HCT116 (cell line): ENCODE results near the gene ATG4B. TPM values are rescaled to one million over a fixed set of nuclear protein-coding genes. Genes with fewer than 3 reads are reported as not detected.

Experiments
- ATAC-seq: fragments of 200-7000 bp; cut with Tn5 transposase; 2 replicates; pipeline ENCODE4 v1.9.1; 2020; ENCODE audit warnings: mild to moderate bottlenecking, moderate library complexity
- BruUV-seq: library from RNA; stranded (reverse); fragments of 400-500 nt; replicated peaks from 2 replicates; lab custom pipeline; 2021; lab: Mats Ljungman, UMichigan
- CTCF ChIA-PET: fragments of 300-600 bp; sonication (Branson Sonifier 250); formaldehyde crosslinking; loops from one replicate; lab custom pipeline; 2021; ENCODE audit warnings: antibody characterized with exemption; lab: Charles Lee
- POLR2A ChIA-PET: fragments of 300-600, 350-600 bp; sonication (Branson Sonifier 250); formaldehyde crosslinking; loops from one replicate; lab custom pipeline; 2021; ENCODE audit warnings: antibody characterized with exemption; lab: Charles Lee
- RAD21 ChIA-PET, 2 experiments: fragments of 300-600 bp; sonication (Branson Sonifier 250); formaldehyde crosslinking; loops; one replicate each; lab custom pipeline; 2023; ENCODE audit warnings: low total read pairs in 2 of 2; ENCODE audit not compliant: uncharacterized antibody in 2 of 2, unreplicated experiment in 2 of 2, low non-redundant PET in 1 of 2; lab: Charles Lee
- DNase-seq: peaks from one replicate; pipeline ENCODE4 v3.0.0-alpha.2; 2010; ENCODE audit warnings: low read depth, low spot score
- H2AFZ ChIP-seq: fragments of 200-600 bp; shearing (Covaris generic), sonication (generic); 2 replicates; pipeline ENCODE4 v1.6.1; 2017; ENCODE audit warnings: low read depth, mixed run types, mixed read lengths, antibody characterized with exemption, low read length; ENCODE audit not compliant: poor library complexity, severe bottlenecking
- H3K27ac ChIP-seq: 2 replicates; pipeline ENCODE4 v1.5.1; 2012; ENCODE audit warnings: low read depth, low read length
- H3K27me3 ChIP-seq: fragments of 200-600 bp; sonication (generic); 2 replicates; pipeline ENCODE4 v1.6.1; 2016; ENCODE audit warnings: mixed run types, low read length, mixed read lengths; ENCODE audit not compliant: insufficient read depth
- H3K36me3 ChIP-seq, 2 experiments: fragments of 200-500 bp in 1 of 2; fragments of 200-600 bp in 1 of 2; sonication (Bioruptor generic) in 1 of 2; sonication (generic) in 1 of 2; 2 replicates each; pipeline versions ENCODE4 v1.5.1 to v1.6.1; 2014 to 2016; ENCODE audit warnings: low read length in 2 of 2, inconsistent platforms in 1 of 2, mixed read lengths in 1 of 2, mixed run types in 1 of 2; ENCODE audit not compliant: insufficient read depth in 2 of 2, control insufficient read depth in 1 of 2
- H3K4me1 ChIP-seq, 2 experiments: fragments of 200-600 bp in 1 of 2; sonication (generic) in 1 of 2; 2 replicates each; pipeline versions ENCODE4 v1.5.1 to v1.6.1; 2012 to 2017; ENCODE audit warnings: low read length in 2 of 2, inconsistent platforms in 1 of 2, mild to moderate bottlenecking in 1 of 2, mixed read lengths in 1 of 2, mixed run types in 1 of 2, moderate library complexity in 1 of 2; ENCODE audit not compliant: insufficient read depth in 2 of 2, control insufficient read depth in 1 of 2
- H3K4me2 ChIP-seq: fragments of 200-600 bp; sonication (generic); 2 replicates; pipeline ENCODE4 v1.6.1; 2017; ENCODE audit warnings: mixed run types, low read length, mixed read lengths
- H3K4me3 ChIP-seq, 2 experiments: fragments of 200-600 bp in 1 of 2; sonication (generic) in 1 of 2; replicated peaks in 1 of 2; 2 replicates each; pipeline ENCODE4 v1.5.1; 2011 to 2016; ENCODE audit warnings: low read length in 2 of 2, control low read depth in 1 of 2, low read depth in 1 of 2, mild to moderate bottlenecking in 1 of 2, mixed read lengths in 1 of 2, mixed run types in 1 of 2
- H3K79me2 ChIP-seq: fragments of 200-600 bp; sonication (generic); 2 replicates; pipeline ENCODE4 v1.6.1; 2017; ENCODE audit warnings: mild to moderate bottlenecking, mixed run types, low read length, moderate library complexity, mixed read lengths; ENCODE audit not compliant: insufficient read depth
- H3K9ac ChIP-seq: fragments of 200-600 bp; sonication (generic); 2 replicates; pipeline ENCODE4 v1.6.1; 2016; ENCODE audit warnings: low read length, mixed read lengths
- H3K9me2 ChIP-seq: fragments of 200-600 bp; sonication (generic), shearing (Covaris generic); 2 replicates; pipeline ENCODE4 v1.6.1; 2017; ENCODE audit warnings: mixed run types, mild to moderate bottlenecking, moderate library complexity; ENCODE audit not compliant: insufficient read depth
- H3K9me3 ChIP-seq, 2 experiments: fragments of 200-500 bp in 1 of 2; fragments of 200-600 bp in 1 of 2; sonication (Bioruptor generic) in 1 of 2; sonication (generic) in 1 of 2; 2 replicates each; pipeline ENCODE4 v1.6.1; 2014 to 2017; ENCODE audit warnings: low read length in 2 of 2, mixed read lengths in 2 of 2, inconsistent platforms in 1 of 2, low read depth in 1 of 2, mild to moderate bottlenecking in 1 of 2, mixed run types in 1 of 2, moderate library complexity in 1 of 2; ENCODE audit not compliant: control insufficient read depth in 1 of 2, insufficient read depth in 1 of 2
- H4K20me1 ChIP-seq: fragments of 200-600 bp; sonication (generic), shearing (Covaris generic); 2 replicates; pipeline ENCODE4 v1.6.1; 2017; ENCODE audit warnings: mixed run types, mild to moderate bottlenecking, moderate library complexity; ENCODE audit not compliant: insufficient read depth
- EGR1 ChIP-seq: IDR thresholded peaks from 2 replicates; pipeline ENCODE4 v1.6.1; 2012; ENCODE audit warnings: low read depth
- ELF1 ChIP-seq: IDR thresholded peaks from 2 replicates; pipeline ENCODE4 v1.6.1; 2012; ENCODE audit warnings: low read depth, borderline replicate concordance
- EZH2 ChIP-seq: fragments of 200-600 bp; sonication (generic); IDR thresholded peaks from 2 replicates; pipeline ENCODE4 v1.6.1; 2017; ENCODE audit warnings: antibody characterized with exemption, mixed run types
- EZH2phosphoT487 ChIP-seq: fragments of 200-600 bp; IDR thresholded peaks from 2 replicates; pipeline ENCODE4 v1.6.1; 2018; ENCODE audit warnings: antibody characterized with exemption, borderline replicate concordance
- FOSL1 ChIP-seq: IDR thresholded peaks from 2 replicates; pipeline ENCODE4 v1.6.1; 2012; ENCODE audit warnings: low read depth
- RAD21 ChIP-seq: IDR thresholded peaks from 2 replicates; pipeline ENCODE4 v1.6.1; 2012; ENCODE audit warnings: low read depth, mild to moderate bottlenecking
- SIN3A ChIP-seq: IDR thresholded peaks from 2 replicates; pipeline ENCODE4 v1.6.1; 2012; ENCODE audit warnings: low read depth
- YY1 ChIP-seq: IDR thresholded peaks from 2 replicates; pipeline ENCODE4 v1.6.1; 2011; ENCODE audit warnings: low read length, low read depth, moderate library complexity, mild to moderate bottlenecking; ENCODE audit not compliant: insufficient replicate concordance; ENCODE audit errors: extremely low read depth
- ZFX ChIP-seq: fragments of 450-650 bp; IDR thresholded peaks from 2 replicates; pipeline ENCODE4 v1.6.1; 2017
- ZNF274 ChIP-seq: fragments of 200-500 bp; sonication (Bioruptor generic); IDR thresholded peaks from 2 replicates; pipeline ENCODE4 v1.6.1; 2014; ENCODE audit warnings: mild to moderate bottlenecking, low read depth, low read length, inconsistent platforms
- intact Hi-C: fragments of 100-400 bp; cut with micrococcal nuclease; formaldehyde crosslinking; loops from 2 replicates; pipeline ENCODE4 v1.10.0; 2022
- total RNA-seq: library from RNA; stranded (reverse); gene quantifications from one replicate; pipeline ENCODE4 v1.2.1, GENCODE V29; 2021; ENCODE audit not compliant: unreplicated experiment
- TF ChIP-seq, protein P1 (sequence below): IDR thresholded peaks from 2 replicates; pipeline ENCODE4 v1.6.1; 2012
- TF ChIP-seq, protein P2 (sequence below): IDR thresholded peaks from 2 replicates; pipeline ENCODE4 v1.6.1; 2011; ENCODE audit warnings: mild to moderate bottlenecking, low read length, moderate library complexity; ENCODE audit not compliant: insufficient replicate concordance; ENCODE audit errors: extremely low read depth
- TF ChIP-seq, protein P3 (sequence below): IDR thresholded peaks from 2 replicates; pipeline ENCODE4 v1.6.1; 2012
- TF ChIP-seq, protein P4 (sequence below), 3 experiments: fragments of 200-600 bp in 1 of 3; sonication (generic) in 1 of 3; IDR thresholded peaks in 2 of 3; conservative IDR thresholded peaks in 1 of 3; 2 replicates each; pipeline ENCODE4 v1.5.1; 2012 to 2017; ENCODE audit warnings: low read depth in 2 of 3, low read length in 2 of 3, antibody characterized with exemption in 1 of 3, borderline replicate concordance in 1 of 3, control low read depth in 1 of 3, mild to moderate bottlenecking in 1 of 3, mixed read lengths in 1 of 3, mixed run types in 1 of 3, moderate library complexity in 1 of 3; ENCODE audit not compliant: insufficient read depth in 1 of 3

ATG4B gene
- total RNA-seq, 1 experiment from 2014 or later: 87.4 TPM

DNA sequence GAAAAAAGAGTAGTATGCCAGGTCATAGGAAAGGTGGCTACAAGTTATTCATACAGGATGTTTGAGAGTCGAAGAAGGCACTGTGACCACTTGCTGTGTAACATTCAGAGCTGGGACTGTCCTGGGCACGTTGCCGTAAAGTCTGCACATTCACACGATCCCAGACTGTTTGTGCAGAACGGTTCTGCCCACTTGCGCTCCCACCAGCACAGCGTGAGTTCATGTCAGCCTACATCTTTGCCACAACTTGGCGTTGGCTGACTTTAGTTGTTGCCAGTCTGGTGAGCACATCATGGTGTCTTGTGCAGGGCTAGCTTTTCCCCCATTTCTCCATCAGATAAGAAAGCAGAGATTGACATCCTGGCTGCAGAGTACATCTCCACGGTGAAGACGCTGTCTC is 71.4 kb downstream of the ATG4B start:
- Histone ChIP-seq H3K27ac (no peak overlapping the region), H3K79me2 (peaks cover 14% of the 10 kb centered on the region), H3K4me3 (no peak overlapping the region), H3K9me3 (peaks cover 5 to 6% of the 10 kb centered on the region in 2 experiments; a peak in 1 of 4 replicates), H3K9ac (no peak overlapping the region), H2AFZ (no peak overlapping the region), H3K9me2 (no peaks in the 10 kb centered on the region), H4K20me1 (no peaks in the 10 kb centered on the region), H3K4me1 (peaks cover 0 to under 1% of the 10 kb centered on the region in 2 experiments; a peak in 2 of 4 replicates), H3K36me3 (peaks cover 40 to 52% of the 10 kb centered on the region in 2 experiments), H3K27me3 (no peaks in the 10 kb centered on the region), H3K4me2 (no peak overlapping the region)
- POLR2A ChIA-PET: no interaction called here
- no TSS peak for BruUV-seq
- RAD21 ChIA-PET: no interaction called here
- ATAC-seq (no peak), DNase-seq (no peak)
- CTCF ChIA-PET: no interaction called here
- no peak for TF ChIP-seq ZFX
- TF ChIP-seq, protein P1, sequence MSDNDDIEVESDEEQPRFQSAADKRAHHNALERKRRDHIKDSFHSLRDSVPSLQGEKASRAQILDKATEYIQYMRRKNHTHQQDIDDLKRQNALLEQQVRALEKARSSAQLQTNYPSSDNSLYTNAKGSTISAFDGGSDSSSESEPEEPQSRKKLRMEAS: no peak
- no peak for TF ChIP-seq YY1
- TF ChIP-seq RAD21: no peak
- TF ChIP-seq FOSL1: no peak
- TF ChIP-seq, protein P2, sequence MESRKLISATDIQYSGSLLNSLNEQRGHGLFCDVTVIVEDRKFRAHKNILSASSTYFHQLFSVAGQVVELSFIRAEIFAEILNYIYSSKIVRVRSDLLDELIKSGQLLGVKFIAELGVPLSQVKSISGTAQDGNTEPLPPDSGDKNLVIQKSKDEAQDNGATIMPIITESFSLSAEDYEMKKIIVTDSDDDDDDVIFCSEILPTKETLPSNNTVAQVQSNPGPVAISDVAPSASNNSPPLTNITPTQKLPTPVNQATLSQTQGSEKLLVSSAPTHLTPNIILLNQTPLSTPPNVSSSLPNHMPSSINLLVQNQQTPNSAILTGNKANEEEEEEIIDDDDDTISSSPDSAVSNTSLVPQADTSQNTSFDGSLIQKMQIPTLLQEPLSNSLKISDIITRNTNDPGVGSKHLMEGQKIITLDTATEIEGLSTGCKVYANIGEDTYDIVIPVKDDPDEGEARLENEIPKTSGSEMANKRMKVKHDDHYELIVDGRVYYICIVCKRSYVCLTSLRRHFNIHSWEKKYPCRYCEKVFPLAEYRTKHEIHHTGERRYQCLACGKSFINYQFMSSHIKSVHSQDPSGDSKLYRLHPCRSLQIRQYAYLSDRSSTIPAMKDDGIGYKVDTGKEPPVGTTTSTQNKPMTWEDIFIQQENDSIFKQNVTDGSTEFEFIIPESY: no peak
- TF ChIP-seq, protein P3, sequence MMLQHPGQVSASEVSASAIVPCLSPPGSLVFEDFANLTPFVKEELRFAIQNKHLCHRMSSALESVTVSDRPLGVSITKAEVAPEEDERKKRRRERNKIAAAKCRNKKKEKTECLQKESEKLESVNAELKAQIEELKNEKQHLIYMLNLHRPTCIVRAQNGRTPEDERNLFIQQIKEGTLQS: no peak
- no peak for TF ChIP-seq EGR1
- TF ChIP-seq EZH2phosphoT487: no peak
- no peak for TF ChIP-seq SIN3A
- TF ChIP-seq ZNF274: no peak
- TF ChIP-seq, protein P4, sequence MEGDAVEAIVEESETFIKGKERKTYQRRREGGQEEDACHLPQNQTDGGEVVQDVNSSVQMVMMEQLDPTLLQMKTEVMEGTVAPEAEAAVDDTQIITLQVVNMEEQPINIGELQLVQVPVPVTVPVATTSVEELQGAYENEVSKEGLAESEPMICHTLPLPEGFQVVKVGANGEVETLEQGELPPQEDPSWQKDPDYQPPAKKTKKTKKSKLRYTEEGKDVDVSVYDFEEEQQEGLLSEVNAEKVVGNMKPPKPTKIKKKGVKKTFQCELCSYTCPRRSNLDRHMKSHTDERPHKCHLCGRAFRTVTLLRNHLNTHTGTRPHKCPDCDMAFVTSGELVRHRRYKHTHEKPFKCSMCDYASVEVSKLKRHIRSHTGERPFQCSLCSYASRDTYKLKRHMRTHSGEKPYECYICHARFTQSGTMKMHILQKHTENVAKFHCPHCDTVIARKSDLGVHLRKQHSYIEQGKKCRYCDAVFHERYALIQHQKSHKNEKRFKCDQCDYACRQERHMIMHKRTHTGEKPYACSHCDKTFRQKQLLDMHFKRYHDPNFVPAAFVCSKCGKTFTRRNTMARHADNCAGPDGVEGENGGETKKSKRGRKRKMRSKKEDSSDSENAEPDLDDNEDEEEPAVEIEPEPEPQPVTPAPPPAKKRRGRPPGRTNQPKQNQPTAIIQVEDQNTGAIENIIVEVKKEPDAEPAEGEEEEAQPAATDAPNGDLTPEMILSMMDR (IDR thresholded peaks at IDR 0.05 in 2 of 3, conservative IDR thresholded peaks at IDR 0.05 in 1 of 3; ENCODE audit: borderline replicate concordance in 1 of 3, insufficient read depth in 1 of 3, low read depth in 2 of 3, low read length in 2 of 3): no peak
- TF ChIP-seq ELF1: no peak
- TF ChIP-seq EZH2: no peak
- intact Hi-C loops: no loop called here
